Omental fat pad (tissue), 4 donors: Measurements from ENCODE around the gene OAT. TPM values are rescaled to one million over a fixed set of nuclear protein-coding genes. Genes with fewer than 3 reads are reported as not detected.

Experiments used
- ATAC-seq: fragments of 150-250 bp; one replicate; pipeline ENCODE4 v1.9.1; 2016; ENCODE audit warnings: mild to moderate bottlenecking, moderate library complexity; ENCODE audit not compliant: low FRiP score
- DNase-seq: peaks from one replicate; pipeline ENCODE4 v3.0.0-alpha.2; 2019; ENCODE audit warnings: low spot score
- total RNA-seq, 4 donors: library from RNA; depleted of rRNA; stranded (reverse); fragments of >200 nt; gene quantifications; one replicate each; pipeline ENCODE4 v1.1.0, GENCODE V29; 2016
- TF ChIP-seq, protein P1 (sequence below), 3 donors: fragments of 450-650 bp; IDR thresholded peaks; one replicate each; pipeline ENCODE4 v1.5.1; 2016 to 2017; ENCODE audit warnings: antibody characterized with exemption in 3 of 3, mild to moderate bottlenecking in 3 of 3, moderate library complexity in 2 of 3

OAT gene
- total RNA-seq, 4 donors from 2014 or later: 62.4 to 120 (median 85.3) TPM

DNA sequence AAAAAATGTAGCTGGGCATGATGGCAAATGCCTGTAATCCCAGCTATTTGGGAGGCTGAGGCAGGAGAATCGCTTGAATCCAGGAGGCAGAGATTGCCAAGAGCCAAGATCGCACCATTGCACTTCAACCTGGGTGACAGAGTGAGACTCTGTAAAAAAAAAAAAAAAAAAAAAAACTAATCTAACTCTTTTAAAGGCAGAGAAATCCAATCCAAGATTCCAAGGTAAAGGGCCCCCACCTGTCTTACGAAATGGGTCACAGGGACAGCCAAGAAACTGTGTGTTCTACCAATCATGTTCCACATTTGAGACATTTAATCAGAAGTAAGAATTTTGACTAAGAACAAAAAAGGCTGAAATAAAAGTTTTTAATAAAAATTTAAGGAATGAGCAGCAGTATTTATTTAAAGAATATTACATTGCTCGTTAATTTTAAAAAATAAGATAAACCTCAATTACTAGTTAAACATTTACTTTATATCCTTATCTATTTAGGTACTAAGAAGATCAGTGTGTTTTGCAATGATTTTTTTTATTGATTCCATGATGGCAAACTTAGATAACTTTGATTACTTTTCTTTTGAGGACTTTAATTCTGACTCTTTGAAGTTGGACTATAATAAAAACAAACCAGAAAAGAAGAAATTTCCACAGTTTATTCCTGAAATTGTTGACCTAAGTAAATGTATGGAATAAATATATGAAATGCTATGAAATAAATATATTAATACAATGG lies 6.7 kb upstream of the OAT start:
- DNase-seq: no peak
- TF ChIP-seq, protein P1, sequence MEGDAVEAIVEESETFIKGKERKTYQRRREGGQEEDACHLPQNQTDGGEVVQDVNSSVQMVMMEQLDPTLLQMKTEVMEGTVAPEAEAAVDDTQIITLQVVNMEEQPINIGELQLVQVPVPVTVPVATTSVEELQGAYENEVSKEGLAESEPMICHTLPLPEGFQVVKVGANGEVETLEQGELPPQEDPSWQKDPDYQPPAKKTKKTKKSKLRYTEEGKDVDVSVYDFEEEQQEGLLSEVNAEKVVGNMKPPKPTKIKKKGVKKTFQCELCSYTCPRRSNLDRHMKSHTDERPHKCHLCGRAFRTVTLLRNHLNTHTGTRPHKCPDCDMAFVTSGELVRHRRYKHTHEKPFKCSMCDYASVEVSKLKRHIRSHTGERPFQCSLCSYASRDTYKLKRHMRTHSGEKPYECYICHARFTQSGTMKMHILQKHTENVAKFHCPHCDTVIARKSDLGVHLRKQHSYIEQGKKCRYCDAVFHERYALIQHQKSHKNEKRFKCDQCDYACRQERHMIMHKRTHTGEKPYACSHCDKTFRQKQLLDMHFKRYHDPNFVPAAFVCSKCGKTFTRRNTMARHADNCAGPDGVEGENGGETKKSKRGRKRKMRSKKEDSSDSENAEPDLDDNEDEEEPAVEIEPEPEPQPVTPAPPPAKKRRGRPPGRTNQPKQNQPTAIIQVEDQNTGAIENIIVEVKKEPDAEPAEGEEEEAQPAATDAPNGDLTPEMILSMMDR (IDR thresholded peaks at IDR 0.05): no peak
- ATAC-seq: no peak

- ATAC-seq (no peak), DNase-seq (no peak)
- TF ChIP-seq, protein P1 (IDR thresholded peaks at IDR 0.05): no peak
Measured at GRCh38 chr10:124423813-124424212, 5.1 kb upstream of the OAT start.

DNA sequence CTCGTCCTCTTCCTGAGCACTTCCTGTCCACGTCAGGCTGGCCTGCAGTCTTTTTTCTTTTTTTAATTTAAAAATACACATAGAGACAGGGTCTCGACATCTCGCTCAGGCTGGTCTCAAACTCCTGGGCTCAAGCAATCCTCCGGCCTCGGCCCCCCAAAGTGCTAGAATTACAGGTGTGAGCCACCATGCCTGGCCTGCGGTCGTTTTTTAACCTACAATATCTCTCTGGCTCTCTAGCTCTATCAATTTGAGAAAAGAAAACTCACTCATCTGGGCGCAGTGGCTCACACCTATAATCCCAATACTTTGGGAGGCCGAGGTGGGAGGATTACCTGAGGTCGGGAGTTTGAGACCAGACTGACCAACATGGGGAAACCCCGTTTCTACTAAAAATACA lies 4.0 kb upstream of the OAT start:
- ATAC-seq: no peak
- TF ChIP-seq, protein P1 (IDR thresholded peaks at IDR 0.05): no peak
- no peak for DNase-seq

- ATAC-seq: no peak
- TF ChIP-seq, protein P1 (IDR thresholded peaks at IDR 0.05): no peak
- no peak for DNase-seq
Measured at GRCh38 chr10:124420254-124420653, 1.5 kb upstream of the OAT start.

DNA sequence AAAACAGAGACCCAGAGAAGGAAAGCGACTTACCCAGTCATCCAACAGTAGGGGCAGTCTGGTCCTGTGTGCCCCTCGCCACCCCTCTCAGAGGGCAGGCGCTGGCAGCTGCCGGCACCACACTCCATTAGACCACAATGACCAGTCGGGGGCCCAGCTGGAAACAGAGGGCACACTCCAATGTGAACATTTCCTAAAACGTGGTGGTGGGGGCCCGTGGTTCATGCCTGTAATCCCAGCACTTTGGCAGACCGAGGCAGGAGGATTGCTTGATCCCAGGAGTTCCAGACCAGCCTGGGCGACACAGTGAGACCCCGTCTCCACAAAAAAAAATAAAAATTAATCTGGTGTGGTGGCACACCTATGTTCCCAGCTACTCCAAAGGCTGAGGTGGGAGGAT lies 912 bp upstream of the OAT start:
- ATAC-seq (no peak), DNase-seq (no peak)
- TF ChIP-seq, protein P1 (IDR thresholded peaks at IDR 0.05): no peak

DNA sequence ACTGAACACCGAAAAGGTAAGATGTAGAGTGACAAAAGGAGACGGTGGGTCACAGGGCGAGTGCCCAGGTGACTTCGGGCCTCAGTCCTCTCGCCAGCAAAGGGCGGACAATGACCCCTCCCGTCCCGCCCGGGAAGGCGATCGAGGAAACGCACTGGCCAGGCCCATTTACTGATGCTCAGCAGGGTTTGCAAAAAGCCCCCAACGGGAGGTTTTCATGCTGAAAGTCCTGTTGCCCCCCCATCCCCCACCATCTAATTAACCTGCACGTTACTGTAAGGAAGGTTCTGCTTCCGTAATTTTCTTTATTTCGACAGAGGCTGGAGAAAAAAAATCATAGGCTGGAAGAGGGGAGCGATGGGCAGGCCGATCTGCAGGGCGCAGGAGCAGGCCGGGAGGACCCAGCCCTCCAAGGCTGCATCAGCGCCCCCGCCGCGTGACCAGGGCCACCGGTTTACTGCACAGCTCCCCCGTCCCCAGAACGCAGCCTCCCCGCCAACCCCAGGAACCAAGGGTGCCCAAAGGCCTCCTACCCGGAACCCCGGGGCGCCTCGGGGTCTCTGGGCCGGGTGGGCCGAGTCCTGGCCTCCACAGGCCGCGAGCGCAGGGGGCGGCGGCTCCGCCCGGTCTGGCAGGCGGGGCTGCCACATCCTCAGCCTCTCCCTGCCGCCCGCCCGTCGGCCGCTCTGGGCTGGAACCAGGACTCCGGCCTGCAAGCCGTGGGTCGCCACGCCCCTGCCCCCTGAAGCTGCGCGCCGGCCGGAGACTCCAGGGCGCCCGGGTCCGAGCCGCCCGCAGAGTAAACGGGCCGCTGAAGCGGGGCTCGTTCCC lies 613 bp downstream of the OAT start:
- ATAC-seq: peak; percentile 59
- TF ChIP-seq, protein P1 (IDR thresholded peaks at IDR 0.05): no peak
- DNase-seq: no peak
